K562 (cell line): ENCODE measurements around the gene SLC34A2.

Source experiments
- CHD2 ChIP-seq: IDR thresholded peaks from 2 replicates; pipeline ENCODE4 v1.6.1; 2011; ENCODE audit warnings: low read depth, low read length
- ESRRA ChIP-seq: fragments of 450-650 bp; IDR thresholded peaks from 2 replicates; pipeline ENCODE4 v1.6.1; 2014; ENCODE audit warnings: low read depth, mild to moderate bottlenecking, moderate library complexity, borderline replicate concordance
- POLR2AphosphoS5 ChIP-seq: IDR thresholded peaks from 2 replicates; pipeline ENCODE4 v1.6.1; 2011; ENCODE audit warnings: mild to moderate bottlenecking, low read depth, low read length, moderate library complexity; ENCODE audit not compliant: control insufficient read depth, insufficient read depth
- ZNF24 ChIP-seq: fragments of 450-650 bp; IDR thresholded peaks from 2 replicates; pipeline ENCODE4 v1.6.1; 2016

DNA sequence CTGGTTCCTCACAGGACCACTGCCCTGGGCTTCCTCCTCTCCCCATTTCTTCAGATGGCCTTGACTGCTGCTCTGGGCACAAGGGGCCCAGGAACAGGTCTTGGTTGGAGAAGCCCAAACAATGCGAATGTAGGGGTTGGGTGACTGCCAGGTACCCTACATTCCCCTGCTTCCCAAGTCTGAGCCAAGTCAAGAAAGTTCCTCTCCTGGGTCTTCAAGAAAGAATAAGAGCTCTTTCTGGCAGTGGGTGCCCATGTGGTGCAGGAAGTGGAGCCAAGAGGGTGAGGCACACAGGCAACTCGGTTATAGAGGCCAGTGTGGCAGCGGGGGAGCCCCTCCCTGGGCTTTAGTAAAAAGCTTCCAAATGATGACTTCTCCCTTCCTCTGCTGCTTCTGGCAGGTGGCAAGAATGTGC is 2.7 kb downstream of the SLC34A2 start:
- TF ChIP-seq ESRRA (no peak), ZNF24 (no peak), POLR2AphosphoS5 (no peak), CHD2 (no peak)
